Measurements from ENCODE around the gene MT1A.
"Not testable (repeated sequence)": the region's sequence is repeated elsewhere in the genome, so short reads cannot be mapped to it uniquely, and the experiment has no call there.

Gene MT1A

DNA sequence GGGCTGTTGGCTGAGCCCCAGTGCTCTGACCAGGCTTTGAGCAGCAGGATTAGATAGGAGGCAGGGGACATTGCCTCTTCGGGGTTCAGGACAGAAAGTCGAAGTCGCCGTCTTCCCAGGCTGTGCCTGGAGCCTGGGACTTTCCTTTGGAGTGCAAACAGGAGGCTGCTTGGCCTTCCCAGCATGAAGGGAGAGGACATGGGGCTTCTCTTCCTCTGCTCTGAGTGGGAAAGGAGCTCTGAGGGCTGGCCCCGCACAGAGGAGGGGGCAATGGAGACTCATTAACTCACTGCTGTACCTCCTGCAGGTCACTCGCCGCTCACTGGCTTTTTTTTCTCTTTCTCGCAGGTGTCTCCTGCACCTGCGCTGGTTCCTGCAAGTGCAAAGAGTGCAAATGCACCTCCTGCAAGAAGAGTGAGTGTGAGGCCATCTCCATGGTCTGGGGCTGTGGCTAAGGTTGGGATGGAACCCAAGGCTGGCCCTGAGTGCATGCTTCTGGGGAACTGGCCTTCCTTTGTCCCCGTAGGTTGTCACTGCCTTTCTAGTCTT, 19.9 kb downstream of the MT1A start:
- DNase-seq = no peak

DNA sequence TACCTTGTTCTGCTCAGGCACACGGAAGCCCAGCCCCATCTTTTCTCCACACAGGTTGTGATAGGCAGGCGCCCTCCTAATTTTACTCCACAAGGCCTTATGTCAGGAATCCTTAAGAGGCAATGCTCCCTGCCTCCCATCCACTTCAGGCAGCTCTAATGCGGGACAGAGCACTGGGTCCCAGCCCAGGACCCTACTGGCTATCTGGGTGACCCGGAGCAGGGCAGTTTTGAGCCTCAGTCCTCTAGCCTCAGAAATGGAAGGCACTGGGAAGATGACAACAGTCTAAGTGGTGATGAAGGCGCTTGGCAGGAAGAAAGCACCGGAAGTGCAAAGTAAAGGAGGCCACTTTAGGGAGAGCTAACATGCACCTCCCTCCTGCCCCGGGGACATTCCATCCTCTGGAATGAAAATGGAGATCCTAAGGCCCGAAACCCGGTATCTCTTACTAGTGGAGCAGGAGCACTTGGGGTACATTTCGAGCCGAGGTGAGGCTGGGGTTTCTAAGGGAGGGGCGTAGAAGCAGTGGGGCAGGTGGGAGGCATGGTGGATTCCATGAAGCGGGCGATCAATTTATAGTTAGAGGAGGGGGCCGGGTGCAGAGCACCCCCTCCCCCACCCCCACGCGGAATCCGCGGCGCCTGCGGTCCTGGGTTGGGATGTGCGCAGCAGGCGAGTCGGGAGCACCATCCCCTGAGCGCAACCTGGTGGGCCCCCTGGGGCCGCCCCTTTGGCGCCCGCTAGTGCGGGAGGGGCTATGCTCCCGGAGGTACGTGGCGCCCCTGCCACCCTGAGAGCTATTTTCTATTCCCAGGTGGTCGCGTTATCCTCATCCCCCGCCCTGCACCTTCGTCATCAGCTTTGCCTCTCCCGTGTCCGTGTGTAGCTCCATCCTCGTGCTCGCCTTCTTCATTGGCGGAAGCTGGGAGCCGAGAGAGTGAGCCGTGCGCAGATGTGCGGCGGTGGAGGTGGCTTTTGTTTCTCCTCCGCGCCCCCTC, 24.2 kb downstream of the MT1A start:
- DNase-seq = no peak

DNA sequence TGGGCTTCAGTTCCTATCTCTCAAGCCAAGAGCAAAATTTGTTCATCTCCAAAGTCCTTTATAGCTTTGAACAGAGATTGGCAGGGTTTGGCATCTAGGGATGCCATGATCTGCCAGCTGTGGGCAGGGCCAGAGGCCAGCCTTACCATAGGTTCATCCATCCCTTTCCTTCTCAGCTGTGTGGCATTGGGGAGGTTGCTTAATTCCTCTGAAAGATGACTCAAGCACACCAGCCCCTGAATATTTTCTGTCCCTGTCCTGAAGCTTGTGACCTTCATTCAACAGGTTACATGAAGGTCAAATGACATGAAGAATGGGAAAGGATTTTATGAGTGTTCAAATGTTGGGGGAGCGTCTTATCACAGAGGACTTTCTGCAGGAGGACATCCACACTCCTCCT, 26.0 kb downstream of the MT1A start:
- no peak for DNase-seq

DNA sequence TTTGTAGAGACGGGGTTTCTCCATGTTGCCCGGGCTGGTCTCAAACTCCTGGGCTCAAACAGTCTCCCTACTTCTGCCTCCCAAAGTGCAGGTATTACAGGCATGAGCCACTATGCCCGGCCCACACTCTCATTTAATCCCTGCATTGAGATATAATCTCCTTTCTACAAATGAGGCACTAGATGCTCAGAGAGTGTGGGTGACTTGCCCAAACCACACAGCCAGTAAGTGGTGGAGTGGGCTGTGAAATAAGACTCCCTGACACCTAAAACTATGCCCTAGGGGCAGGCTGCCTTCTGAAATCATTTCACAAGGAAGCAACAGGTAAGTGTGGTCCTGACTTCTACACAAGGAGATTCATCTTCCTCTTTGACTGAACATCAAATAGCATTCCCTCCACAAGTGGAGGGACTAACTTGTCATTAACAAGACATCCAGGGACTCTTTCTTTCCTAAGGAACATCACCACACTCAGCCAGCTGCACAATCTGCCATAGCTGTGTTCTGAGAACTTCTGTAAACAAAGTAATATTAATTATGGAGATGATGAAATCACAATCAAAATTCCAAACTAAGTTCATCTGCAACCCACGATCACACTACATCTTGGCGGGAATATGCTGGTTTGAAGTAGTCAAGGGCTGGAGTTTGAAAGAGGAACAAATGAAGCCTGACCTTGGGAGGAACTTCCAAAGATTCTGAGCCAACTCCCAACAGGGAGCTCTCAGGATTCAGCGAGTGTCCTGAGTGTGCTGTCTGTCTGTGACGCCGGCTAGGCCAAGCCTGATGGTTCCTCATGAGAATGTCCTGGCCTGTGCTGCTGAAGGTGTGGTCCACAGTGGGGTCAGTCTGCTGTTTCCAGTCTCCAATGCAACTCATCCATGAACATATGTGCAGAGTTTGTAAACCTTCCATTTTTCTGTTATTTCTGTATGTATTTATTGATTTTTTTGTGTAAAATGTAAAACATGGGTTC, 27.1 kb downstream of the MT1A start:
- not testable (repeated sequence) for DNase-seq

DNA sequence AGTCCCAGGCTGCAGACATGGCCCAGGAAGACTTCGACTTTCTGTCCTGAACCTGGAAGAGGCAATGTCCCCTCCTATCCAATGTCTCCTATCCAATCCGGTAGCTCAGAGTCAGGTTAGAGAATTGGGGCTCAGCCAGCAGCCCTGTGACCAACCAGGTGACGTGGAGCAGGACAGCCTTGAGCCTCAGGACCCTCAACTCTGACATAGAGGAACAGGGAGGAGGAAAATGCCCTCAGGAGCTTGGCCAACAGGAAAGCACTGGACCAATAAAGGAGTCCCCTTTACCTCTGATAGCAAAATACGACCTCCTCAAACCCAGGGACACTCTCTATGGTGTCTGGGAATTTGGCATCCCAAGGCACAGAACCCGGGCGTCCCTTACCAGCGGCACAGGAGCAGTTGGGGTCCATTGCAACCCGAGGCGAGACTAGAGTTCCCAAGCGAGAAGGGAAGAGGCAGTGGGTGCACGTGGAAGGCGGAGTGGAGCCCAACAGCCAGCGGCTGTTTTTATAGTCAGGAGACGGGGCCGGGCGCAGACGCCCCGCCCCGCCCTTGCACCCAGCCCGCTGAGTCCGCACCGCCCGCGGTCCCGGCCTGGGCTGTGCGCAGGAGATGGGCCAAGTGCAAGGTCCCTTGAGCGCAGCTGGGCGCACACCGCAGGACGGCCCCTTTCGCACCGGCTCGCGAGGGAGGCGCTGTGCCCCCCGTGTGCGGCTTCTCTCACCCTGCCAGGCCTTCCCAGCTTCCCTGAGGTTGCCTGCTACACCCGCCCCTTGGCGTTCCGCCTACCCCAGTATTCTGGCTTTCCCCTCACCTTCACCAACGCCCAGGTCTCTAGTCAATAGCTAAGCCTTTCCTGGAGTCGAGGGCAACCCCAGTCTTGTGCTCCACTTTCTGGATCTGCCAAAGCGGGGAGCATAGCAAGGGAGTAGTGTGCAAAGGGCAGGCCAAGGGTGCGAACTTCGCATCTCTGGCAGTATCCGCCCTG, 29.4 kb downstream of the MT1A start, which contains the start of gene MT1G:
TSS of gene MT1G (minus strand) at position 485 of the 991 bp plus-strand sequence. CDS start at position 413, 72 bp downstream.
- no peak for DNase-seq

DNA sequence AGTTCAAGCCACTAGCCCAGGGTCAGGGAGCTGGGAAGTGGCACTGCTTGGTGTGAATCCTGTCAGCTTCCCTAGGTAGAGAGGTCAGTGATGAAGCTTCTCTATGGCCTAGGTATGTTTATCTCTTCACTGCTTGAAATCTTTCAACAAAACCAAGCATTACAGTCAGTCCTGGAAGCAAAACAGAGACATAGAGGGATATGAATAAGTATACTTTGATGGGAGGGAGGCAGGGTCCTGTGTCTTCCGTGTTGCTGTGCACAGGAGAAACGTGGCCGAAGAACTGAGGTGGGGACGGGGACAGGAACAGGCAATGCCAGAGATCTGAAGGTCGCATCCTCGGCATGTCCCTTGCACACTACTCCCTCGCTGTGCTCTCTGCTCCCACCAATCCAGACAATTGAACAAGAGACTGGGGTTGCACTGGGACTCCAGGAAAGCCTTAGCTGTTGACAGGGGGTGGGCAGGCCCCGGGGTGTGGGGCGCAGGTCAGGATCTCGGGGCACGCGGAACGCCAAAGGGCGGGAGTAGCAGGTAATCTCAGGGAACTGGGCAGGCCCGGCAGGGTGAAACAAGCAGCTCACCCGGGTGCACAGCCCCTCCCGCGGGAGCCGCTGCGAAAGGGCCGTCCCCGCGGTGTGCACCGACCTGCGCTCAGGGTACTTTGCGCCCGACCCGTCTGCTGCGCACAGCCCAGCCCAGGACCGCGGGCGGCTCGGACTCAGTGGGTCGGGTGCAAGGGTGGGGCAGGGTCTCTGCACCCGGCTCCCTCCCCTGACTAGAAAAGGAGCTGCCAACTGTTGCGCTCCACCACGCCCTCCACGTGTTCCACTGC, 30.8 kb downstream of the MT1A start, which contains the start of gene MT1H:
TSS of gene MT1H (plus strand) at position 810 of the 835 bp plus-strand sequence. CDS start 71 bp downstream, outside the sequence.
- no peak for DNase-seq

DNA sequence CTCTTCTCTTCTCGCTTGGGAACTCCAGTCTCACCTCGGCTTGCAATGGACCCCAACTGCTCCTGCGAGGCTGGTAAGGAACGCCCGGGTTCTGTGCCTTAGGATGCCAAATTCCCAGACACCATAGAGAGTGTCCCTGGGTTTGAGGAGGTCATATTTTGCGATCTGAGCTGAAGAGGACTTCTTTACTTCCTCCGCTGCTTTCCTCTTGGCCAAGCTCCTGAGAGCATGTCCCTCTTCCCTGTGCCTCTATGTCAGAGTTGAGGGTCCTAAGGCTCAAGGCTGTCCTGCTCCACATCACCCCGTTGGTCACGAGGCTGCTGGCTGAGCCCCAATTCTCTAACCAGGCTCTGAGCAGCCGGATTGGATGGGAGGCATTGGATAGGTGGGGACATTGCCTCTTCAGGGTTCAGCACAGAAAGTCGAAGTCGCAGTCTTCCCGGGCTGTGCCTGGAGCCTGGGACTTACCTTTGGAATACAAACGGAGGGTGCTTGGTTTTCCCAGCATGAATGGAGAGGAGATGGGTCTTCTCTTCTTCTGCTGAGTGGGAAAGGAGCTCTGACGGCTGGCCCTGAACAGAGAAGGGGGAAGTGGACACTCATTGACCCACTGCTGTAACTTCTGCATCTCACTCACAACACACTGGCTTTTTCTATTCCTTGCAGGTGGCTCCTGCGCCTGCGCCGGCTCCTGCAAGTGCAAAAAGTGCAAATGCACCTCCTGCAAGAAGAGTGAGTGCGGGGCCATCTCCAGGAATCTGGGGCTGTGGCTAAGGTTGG, 31.6 kb downstream of the MT1A start:
- DNase-seq = no peak

DNA sequence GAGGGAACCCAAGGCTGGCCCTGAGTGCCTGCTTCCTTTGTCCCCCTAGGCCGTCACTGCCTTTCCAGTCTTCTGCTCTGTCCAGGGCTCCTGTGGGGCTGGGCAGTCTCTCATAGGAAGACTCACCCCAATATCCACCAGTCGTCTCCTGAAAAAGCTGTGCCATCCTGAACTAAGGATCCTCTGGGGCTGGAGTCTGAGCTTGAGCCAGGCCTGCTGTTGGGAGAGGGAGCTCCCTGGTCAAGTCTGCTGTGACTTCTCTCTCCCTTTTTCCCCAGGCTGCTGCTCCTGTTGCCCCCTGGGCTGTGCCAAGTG, 32.1 kb downstream of the MT1A start:
- no peak for DNase-seq

DNA sequence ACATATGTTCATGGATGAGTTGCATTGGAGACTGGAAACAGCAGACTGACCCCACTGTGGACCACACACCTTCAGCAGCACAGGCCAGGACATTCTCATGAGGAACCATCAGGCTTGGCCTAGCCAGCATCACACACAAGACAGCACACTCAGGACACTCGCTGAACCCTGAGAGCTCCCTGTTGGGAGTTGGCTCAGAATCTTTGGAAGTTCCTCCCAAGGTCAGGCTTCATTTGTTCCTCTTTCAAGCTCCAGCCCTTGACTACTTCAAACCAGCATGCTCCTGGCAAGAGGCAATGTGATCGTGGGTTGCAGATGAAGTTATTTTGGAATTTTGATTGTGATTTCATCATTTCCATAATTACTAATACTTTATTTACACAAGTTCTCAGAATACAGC, 33.2 kb downstream of the MT1A start:
- not testable (repeated sequence) for DNase-seq

DNA sequence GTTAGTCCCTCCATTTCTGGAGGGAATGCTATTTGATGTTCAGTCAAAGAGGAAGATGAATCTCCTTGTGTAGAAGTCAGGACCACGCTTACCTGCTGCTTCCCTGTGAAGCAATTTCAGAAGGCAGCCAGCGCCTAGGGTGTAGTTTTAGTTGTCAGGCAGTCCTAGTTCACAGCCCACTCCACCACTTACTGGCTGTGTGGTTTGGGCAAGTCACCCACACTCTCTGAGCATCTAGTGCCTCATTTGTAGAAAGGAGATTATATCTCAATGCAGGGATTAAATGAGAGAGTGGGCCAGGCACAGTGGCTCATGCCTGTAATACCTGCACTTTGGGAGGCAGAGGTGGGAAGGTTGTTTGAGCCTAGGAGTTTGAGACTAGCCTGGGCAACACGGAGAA, 33.7 kb downstream of the MT1A start:
- DNase-seq = not testable (repeated sequence)

DNA sequence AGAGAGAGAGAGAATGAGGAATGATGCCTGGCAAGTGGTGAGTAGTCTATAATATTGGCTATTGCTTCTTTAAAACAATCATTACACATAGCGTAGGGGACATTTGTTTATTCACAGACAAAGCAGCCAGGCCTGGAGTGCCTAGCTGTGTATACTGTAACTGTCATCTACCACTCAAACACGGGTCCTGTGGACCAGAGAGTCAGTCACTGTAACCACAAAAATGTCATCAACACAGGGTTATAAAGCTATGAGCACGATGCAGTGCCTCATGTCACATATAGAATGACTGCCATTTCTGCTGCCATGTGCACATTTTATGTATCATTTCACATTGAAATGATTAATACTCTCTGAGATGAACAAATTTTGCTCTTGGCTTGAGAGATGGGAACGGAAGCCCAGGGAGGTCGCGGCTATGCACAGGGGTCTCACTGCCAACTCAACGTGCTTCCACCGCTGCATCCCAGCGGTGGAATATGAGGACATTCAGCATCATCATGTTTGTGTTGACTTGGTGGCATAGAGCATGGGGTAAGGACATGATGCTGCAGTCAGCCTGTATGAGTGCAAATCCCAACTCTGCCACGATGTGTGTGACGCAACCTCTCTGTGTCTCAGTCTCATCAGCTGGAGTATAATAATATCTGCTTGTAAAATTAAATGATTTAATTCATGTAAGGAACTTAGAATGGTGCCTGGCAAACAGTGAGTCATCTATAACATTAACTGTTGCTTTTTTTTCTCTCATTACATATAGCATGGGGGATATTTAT, 34.5 kb downstream of the MT1A start:
- no peak for DNase-seq

DNA sequence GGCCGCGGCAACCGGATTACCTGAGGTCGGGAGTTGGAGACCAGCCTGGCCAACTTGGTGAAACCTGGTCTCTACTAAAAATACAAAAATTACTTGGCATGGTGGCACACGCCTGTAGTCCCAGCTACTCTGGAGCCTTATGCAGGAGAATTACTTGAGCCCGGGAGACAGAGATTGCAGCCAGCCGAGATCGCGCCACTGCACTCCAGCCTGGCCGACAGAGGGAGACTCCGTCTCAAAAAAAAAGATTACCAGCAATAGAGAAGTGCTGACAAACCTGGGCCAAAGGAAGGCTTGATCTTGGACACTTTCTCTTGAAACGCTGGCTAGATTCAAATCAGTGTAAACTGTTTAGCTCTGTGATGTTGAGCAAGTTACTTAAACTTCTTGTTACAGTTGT, 35.5 kb downstream of the MT1A start:
- DNase-seq = no peak

DNA sequence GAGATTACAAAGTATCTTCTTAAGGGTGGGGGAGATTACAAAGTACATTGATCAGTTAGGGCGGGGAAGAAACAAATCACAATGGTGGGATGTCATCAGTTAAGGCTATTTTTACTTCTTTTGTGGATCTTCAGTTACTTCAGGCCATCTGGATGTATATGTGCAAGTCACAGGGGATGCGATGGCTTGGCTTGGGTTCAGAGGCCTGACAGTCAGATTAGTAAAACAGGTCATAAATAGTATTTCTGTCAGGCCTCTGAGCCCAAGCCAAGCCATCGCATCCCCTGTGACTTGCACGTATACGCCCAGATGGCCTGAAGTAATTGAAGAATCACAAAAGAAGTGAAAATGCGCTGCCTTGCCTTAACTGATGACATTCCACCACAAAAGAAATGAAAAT, 36.1 kb downstream of the MT1A start:
- not testable (repeated sequence) for DNase-seq

DNA sequence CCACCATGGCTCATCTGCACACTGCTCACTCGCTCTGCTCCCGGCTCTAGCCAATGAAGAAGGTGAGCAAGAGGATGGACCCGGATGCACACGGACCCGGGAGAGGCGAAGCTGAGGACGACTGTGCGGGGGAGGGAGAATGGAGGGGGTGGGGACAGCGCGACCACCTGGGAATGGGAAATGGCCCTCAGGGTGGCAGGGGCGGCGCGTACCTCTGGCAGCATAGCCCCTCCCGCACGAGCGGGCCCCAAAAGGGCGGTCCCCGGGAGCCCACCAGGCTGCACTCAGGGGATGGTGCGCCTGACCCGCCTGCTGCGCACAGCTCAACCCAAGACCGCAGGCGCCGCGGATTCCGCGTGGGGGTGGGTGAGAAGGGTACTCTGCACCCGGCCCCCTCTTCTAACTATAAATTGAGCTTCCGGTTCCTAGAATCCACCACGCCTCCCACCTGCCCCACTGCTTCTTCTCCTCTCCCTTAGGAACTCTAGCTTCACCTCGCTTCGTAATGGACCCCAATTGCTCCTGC, 37.3 kb downstream of the MT1A start:
- DNase-seq = no peak

DNA sequence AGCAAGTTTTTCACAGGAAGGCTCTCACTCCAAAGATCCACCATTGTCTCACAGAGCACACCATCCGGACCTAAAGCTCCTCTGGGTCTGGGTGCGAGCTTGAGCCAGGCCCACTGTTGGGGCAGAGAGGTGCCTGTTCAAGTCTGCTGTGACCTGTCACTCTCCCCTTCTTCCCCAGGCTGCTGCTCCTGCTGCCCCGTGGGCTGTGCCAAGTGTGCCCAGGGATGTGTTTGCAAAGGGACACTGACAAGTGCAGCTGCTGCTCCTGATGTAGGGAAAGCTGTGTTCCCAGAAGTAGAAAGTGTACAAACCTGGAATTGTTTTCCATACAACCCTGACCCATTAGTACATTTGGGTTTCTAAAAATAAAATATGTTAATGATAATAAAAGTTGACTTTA, 39.0 kb downstream of the MT1A start:
- no peak for DNase-seq

DNA sequence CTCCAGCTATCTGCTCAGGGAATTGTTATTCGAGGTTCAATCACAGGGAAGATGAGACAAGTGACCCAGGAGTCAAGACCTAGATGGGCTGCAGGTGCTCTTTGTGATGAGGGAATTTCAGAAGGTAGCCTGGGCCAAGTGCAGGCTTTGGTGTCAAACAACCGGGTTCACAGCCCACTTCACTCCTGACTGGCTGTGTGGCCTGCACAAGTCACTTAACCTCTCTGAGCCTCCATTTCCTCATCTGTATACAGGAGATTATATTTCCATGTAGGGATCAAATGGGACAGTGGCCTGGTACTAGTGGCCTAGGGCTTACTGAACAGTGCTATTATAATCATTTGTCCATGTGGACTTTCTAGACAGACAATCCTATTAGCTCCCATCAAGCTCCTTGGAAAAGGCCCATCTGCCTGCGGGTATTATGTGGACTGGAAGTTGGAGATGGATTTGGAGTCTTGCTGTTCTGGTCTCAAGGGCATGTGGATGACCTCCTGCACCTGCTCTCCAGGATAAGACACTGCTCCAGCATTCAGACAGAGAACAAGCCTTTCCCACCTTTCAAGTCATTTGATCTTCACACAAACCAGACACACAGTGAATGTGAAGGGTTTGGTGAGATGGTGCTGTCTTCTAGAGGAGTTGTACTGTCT, 40.7 kb downstream of the MT1A start:
- no peak for DNase-seq

DNA sequence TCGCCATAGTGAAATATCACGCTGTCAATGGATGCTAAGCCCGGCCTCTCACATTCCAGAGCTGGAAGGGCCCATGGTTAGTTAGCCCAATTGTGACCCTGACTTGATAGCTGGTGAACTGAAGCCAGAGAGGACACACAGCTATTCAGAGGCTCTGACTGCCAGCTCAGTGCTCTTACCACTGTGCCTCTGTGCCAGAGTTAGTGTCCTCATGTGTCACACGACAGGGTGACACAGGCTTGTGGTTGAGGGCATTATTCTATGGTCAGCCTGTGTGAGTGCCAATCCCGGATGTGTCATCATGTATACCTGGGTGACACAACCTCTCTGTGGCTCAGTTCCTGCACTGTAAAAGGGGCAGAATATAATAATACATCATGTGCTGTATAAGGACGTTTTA, 41.4 kb downstream of the MT1A start:
- DNase-seq = no peak

DNA sequence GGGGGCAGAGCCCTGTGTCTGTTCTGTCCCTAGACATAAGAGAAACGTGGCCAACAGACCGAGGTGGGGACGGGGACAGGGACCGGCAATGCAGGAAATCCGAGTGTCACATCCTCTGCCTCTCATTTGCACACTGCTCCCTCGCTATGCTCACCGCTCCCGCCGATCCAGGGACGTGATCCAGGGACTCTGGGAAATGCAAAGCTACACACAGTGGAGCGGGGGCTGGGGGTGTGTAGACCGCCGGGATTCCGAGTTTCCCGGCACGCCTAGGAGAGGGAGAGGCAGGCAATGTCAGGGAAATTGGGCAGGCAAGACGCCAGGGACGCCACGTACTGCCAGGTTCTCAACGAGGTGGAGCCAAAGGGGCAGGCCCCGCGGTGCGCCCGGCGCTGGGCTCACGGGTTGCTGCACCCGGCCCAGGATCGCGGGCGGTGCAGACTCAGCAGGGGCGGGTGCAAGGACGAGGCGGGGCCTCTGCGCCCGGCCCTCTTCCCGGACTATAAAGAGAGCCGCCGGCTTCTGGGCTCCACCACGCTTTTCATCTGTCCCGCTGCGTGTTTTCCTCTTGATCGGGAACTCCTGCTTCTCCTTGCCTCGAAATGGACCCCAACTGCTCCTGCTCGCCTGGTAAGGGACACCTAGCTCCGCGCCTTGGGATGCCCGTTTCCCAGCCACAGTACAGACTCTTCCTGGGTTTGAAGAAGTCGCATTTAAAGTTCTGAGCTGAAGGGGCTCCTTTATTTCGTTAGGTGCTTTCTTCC, 43.7 kb downstream of the MT1A start, which contains the start of gene MT1X:
TSS of gene MT1X (plus strand) at position 532 of the 764 bp plus-strand sequence. CDS start at position 603, 71 bp downstream.
- DNase-seq = peak; percentile 79

Data from NCI-H345 (cell line).